Panc1 (cell line): ENCODE results near the gene NUTM2A.
"Not testable (repeated sequence)": the region's sequence is repeated elsewhere in the genome, so short reads cannot be mapped to it uniquely, and the experiment has no call there.

Source experiments
- POLR2AphosphoS5 ChIP-seq: IDR thresholded peaks from 2 replicates; pipeline ENCODE4 v1.6.1; 2012; ENCODE audit warnings: mild to moderate bottlenecking, low read depth, low read length, moderate library complexity
- REST ChIP-seq, 2 experiments: IDR thresholded peaks; 2 replicates each; pipeline ENCODE4 v1.6.1; 2011 to 2012; ENCODE audit warnings: low read depth in 2 of 2, control low read depth in 1 of 2, low read length in 1 of 2, mild to moderate bottlenecking in 1 of 2, moderate library complexity in 1 of 2; ENCODE audit not compliant: insufficient read depth in 1 of 2
- SIN3A ChIP-seq: IDR thresholded peaks from 2 replicates; pipeline ENCODE4 v1.6.1; 2012; ENCODE audit warnings: low read depth, mild to moderate bottlenecking, low read length, moderate library complexity, borderline replicate concordance; ENCODE audit not compliant: insufficient read depth
- TF ChIP-seq, protein P1 (sequence below): fragments of 450-650 bp; IDR thresholded peaks from 2 replicates; pipeline ENCODE4 v1.5.1; 2017; ENCODE audit warnings: mild to moderate bottlenecking

DNA sequence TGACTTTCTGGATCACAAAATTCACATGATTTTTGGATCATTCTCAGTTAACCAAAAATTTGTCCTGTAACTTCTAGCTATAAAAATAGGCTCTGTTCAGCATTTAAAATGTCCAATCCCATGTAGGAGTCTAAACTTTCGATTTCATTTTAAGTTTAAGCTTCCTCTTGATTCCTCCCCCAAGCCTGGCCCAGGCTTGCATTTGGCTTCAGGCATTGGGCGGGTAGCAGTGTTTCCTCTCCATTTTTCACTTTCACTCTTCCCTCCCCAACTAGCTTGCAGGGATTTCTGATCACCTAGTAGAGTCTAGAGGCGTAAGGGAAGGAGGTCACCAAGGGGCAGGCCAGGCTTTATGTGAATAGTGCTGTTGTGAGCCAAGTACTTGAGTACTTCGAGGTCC lies 20.4 kb upstream of the NUTM2A start:
- TF ChIP-seq, protein P1, sequence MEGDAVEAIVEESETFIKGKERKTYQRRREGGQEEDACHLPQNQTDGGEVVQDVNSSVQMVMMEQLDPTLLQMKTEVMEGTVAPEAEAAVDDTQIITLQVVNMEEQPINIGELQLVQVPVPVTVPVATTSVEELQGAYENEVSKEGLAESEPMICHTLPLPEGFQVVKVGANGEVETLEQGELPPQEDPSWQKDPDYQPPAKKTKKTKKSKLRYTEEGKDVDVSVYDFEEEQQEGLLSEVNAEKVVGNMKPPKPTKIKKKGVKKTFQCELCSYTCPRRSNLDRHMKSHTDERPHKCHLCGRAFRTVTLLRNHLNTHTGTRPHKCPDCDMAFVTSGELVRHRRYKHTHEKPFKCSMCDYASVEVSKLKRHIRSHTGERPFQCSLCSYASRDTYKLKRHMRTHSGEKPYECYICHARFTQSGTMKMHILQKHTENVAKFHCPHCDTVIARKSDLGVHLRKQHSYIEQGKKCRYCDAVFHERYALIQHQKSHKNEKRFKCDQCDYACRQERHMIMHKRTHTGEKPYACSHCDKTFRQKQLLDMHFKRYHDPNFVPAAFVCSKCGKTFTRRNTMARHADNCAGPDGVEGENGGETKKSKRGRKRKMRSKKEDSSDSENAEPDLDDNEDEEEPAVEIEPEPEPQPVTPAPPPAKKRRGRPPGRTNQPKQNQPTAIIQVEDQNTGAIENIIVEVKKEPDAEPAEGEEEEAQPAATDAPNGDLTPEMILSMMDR, result not testable (repeated sequence)
- TF ChIP-seq REST (IDR thresholded peaks at IDR 0.05; ENCODE audit: insufficient read depth in 1 of 2, low read depth in 2 of 2, low read length in 1 of 2); POLR2AphosphoS5; SIN3A: not testable (repeated sequence)
